PFSK-1 (cell line): Measurements from ENCODE around the gene SAP25.

Source experiments
- POLR2AphosphoS5 ChIP-seq: IDR thresholded peaks from 2 replicates; pipeline ENCODE4 v1.6.1; 2012; ENCODE audit warnings: low read depth, mild to moderate bottlenecking, control low read depth, low read length, moderate library complexity
- REST ChIP-seq, 2 experiments: IDR thresholded peaks; 2 replicates each; pipeline versions ENCODE4 v1.6.1 to v1.8.0; 2011 to 2012; ENCODE audit warnings: low read depth in 2 of 2, low read length in 2 of 2, control low read depth in 1 of 2, inconsistent platforms in 1 of 2, mild to moderate bottlenecking in 1 of 2, moderate library complexity in 1 of 2; ENCODE audit not compliant: insufficient read depth in 1 of 2
- TAF1 ChIP-seq: IDR thresholded peaks from 2 replicates; pipeline ENCODE4 v1.6.1; 2012; ENCODE audit warnings: low read length, control low read depth, borderline replicate concordance; ENCODE audit not compliant: insufficient read depth

GRCh38 chr7:100598425-100598824 lies 24.7 kb upstream of the SAP25 start:
- TF ChIP-seq REST (IDR thresholded peaks at IDR 0.05; ENCODE audit: insufficient read depth in 1 of 2, low read depth in 2 of 2, low read length in 2 of 2) (no peak), POLR2AphosphoS5 (no peak), TAF1 (no peak)
